ENCODE results near the gene PLK1.
"Not testable (repeated sequence)": the region's sequence is repeated elsewhere in the genome, so short reads cannot be mapped to it uniquely, and the experiment has no call there.

PLK1 gene

DNA sequence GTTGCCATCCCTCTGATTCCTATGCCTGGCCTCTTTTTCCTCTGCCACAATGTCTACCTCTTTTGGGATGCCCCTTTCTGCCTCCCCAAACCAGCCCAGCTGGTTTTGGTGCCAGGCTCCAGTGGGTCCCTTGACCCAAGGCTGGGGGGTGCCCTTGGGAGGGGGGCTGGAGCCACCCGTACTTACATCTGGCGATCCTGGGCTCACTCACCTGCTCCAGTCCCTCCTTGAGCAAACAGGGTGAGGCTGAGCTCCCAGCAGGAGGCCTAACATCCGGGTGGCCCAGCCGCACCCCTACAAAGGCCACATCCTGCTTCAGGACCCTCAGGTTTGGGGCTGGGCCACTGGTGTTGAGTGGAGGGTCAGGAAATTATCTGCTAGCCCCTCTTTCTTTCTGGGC, 33.1 kb downstream of the PLK1 start:
- no peak for DNase-seq

DNA sequence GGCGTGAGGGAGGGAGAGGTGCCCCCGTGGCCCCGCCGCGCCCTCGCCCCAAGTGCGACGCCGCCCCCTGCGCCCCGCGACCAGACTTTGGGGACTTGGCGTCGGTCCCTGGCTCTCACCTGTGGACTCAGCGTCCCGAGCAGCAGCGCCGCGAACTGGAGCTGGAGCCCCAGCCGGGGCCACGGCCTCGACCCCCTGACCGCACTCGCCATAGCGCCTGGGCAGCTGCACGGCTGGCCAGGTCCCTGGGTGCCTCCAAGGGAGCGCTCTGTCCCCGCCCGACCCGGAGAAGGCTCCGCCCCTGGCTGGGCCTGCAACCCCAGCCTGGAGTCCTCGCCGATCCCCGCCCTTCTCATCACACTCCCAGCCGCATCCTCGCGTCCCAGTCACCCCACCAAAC, 34.3 kb downstream of the PLK1 start, which contains the start of gene ERN2:
ERN2 (minus strand) TSS at position 247 of the 400 bp plus-strand sequence; CDS start at position 212, 35 bp downstream.
- DNase-seq: no peak

DNA sequence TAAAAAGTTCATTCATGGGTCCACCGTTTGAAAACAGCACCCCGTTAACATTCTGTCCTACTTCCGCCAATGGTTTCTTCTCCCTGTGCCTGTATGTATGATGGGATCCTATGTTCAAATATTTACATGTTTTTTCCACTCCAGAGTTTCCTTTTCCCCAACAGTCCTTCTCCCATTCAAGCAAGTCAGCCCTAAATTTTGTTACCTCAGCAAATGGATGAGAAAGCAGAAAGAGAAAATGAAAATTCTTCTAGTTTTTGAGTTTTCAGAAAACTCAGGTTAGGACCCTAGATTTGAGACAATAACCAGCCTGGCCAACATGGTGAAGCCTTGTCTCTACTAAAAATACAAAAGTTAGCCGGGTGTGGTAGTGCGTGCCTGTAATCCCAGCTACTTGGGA, 37.8 kb downstream of the PLK1 start:
- no peak for DNase-seq

DNA sequence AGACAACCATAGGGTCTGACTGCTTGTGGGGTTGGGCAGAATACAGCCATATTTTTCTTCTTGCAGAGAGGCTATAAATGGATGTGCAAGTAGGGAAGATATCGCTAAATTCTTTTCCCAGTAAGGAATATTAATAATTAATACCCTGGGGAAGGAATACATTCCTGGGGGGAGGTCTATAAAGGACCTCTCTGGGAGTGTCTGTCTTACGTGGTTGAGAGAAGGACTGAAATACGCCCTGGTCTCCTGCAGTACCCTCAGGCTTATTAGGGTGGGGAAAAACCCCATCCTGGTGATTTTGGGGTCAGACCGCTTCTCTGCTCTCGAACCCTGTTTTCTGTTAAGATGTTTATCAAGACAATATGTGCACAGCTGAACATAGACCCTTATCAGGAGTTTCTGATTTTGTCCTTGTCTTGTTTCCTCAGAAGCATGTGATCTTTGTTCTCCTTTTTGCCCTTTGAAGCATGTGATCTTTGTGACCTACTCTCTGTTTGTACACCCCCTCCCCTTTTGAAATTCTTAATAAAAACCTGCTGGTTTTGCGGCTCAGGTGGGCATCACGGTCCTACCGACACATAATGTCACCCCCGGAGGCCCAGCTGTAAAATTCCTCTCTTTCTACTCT, 44.0 kb downstream of the PLK1 start:
- not testable (repeated sequence) for DNase-seq

DNA sequence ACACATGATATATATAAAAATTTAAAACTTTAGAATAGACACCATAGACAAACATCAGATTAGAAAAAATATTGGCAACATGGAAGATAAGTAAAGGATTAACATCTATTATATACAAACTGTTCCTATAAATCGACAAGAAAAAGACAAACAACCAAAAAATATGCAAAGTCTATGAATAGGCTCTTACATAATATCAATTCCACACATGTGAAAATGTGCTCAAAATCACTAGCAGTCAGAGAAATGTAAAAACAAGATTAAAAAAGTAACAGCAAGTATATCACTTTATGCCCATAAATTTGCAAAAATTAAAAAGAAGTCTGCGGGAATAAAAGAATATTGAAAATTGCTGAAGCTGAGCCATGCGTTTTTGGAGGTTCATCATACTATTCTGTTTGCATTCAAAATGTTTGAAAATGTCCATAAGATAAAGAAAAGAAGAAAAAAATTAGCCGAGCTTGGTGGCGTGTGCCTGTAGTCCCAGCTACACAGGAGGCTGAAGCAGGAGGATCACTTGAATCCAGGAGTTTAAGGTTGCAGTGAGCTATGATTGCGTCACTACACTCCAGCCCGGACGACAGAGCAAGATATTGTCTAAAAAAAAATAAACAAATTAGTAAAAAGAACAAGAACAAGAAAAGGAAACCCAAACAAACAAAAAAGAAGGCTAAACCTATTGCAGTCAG, 45.6 kb downstream of the PLK1 start:
- no peak for DNase-seq

DNA sequence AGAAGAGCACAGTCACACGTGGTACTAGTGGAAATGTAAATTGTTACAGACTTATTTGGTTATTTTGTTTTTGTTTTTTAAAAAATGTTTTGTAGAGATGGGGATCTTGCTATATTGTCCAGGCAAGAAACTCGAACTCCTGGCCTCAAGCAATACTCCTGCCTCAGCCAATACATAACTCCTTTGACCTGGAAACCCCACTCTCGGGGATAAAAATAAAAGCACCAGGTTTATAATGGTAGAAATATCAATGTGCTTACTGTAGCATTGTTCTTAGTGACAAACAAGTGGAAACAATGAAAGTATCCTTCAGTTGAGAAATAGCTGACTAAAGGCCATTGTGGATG, 46.1 kb downstream of the PLK1 start:
- no peak for DNase-seq

DNA sequence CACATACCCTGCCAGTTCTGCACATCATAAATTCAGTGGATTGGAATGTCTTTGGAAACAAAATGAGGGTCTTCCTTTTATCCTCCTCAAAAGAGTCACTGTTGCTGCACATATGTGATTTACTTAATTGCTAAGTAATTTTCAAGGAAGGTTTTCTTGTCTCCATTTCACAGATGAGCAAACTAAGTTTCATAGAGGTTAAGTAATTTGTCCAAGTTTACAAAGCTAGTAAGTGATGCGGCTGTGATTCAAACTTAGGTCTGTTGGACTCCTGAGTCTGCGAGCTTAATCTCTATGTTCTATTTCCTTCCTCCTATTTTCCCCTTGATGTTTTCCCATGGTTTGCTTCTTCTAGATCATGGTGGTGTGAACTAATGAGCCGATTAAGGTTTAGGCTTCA, 48.0 kb downstream of the PLK1 start:
- no peak for DNase-seq

DNA sequence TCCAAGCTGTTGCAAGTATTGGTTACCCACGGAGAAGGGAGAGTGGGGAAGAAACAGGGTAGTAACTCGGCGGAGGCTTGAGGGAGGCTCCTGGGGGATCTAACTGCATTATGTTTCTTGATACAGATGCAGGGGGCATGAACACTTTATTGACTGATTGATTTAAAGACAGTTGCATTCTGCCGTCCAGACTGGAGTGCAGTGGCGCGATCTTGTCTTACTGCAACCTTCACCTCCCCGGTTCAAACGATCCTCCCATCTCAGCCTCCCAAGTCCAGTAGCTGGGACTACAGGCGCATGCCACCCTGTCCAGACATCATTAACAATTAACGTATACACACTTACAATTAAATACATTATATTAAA, 49.4 kb downstream of the PLK1 start:
- DNase-seq: no peak

DNA sequence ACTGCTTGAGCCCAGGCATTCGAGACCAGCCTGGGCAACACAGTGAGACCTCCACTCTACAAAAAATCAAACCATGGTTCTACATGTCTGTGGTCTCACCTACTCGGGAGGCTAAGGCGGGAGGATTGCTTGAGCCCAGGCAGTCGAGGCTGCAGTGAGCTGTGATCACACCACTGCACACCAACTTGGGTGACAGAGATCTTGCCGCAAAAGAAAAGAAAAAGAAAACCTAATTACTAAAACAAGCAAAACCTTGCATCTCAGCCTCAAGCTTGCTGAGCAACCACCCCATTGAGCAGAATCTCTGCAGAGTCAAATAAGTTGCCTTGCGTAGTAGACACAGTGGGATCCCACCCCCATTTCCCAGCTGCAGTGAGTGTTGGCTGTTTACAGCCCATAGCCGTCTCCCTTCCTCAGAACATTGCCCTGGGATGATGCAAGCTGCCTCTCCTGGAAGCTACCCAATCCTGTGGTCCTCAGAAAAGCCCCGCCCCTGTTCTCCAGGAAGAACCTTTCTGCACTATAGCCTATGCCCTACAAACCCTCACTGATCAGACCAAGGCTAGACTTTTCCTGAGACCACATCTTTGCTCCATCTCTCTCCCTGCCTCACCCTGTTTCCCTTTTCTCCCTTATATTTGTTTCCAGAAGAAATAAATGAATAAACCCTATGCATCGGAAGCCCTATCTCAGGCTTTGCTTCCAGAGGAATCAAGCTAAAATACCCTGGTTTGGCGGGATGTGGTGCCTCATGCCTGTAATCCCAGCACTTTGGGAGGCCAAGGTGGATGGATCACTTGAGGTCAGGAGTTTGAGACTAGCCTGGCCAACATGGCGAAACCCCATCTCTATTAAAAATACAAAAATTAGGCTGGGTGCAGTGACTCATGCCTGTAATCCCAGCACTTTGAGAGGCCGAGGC, 51.1 kb downstream of the PLK1 start:
- DNase-seq: no peak

DNA sequence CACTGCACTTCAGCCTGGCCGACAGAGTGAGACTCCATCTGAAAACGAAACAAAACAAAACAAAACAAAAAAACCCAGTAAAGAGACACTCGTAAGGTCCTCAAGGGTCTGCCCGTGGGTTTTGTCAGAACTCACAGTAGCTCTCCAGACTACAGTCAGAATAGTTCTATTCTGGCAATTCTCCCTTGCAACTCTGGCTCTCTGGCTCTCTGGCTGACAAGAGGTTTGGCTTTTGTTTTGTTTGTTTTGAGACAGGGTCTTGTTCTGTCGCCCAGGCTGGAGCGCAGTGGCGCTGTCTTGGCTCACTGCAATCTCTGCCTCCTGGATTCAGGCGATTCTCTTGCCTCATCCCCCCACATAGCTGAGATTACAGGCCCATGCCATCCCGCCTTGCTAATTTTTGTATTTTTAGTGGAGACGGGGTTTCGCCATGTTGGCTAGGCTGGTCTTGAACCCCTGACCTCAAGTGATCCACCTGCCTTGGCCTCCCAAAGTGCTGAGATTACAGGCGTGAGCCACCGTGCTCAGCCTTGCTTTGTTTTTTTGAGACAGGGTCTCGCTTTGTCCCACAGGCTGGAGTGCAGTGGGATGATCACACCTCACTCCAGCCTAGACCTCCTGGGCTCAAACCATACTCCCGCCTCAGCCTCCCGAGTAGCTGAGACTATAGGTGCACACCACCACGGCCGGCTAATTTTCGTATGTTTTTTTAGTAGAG, 55.6 kb downstream of the PLK1 start:
- no peak for DNase-seq

DNA sequence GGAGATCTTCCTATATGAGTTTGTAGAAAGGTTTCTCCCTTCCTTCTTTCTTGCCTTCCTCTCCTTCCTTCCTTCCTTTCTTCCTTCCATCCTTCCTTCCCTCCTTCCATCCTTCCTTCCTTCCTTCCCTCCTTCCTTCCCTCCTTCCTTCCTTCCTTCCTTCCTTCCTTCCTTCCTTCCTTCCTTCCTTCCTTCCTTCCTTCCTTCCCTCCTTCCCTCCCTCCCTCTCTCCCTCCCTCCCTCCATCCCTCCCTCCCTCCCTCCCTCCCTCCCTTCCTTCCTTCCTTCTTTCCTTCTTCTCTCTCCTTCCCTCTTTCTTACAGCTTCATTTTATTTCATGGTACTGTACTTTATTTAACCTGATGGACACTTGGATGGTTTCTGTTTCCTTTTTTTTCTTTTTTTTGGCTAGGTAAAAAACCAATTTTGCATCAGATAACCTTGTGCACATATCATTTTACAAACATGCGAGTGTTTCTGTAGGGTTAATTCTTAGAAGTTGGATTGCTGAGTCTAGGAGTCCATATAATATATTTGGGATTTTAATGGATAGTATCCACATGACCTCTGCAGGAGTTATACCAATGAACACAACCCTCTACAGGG, 58.8 kb downstream of the PLK1 start:
- DNase-seq: not testable (repeated sequence)

DNA sequence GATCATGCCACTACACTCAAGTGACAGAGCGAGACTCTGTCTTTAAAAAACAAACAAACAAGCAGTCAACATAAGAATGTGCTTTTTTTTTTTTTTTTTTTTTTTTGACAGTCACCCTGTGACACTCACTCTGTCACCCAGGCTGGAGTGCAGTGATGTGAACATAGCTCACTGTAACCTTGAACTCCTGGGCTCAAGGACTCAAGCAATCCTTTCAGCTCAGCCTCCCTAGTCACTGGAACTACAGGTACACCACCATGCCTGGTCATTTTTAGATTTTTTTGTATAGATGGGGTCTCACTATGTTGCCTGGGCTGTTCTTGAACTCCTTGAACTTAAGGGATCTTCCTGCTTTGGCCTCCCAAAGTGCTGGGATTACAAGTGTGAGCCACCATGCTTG, 60.8 kb downstream of the PLK1 start:
- DNase-seq: no peak

All from activated CD4-positive, alpha-beta T cell treated with anti-CD3 and anti-CD28 coated beads, Interleukin-2, amount 50 U/mL, for 48 hours (primary cell).